Inflammatory macrophage treated with lipopolysaccharide for 4 hours (primary cell): ENCODE measurements around the gene ACSL3.
"Not testable (repeated sequence)": the region's sequence is repeated elsewhere in the genome, so short reads cannot be mapped to it uniquely, and the experiment has no call there.

Experiments
- DNase-seq: peaks from one replicate; pipeline ENCODE4 v3.0.0-alpha.2; 2020

The ACSL3 gene

DNA sequence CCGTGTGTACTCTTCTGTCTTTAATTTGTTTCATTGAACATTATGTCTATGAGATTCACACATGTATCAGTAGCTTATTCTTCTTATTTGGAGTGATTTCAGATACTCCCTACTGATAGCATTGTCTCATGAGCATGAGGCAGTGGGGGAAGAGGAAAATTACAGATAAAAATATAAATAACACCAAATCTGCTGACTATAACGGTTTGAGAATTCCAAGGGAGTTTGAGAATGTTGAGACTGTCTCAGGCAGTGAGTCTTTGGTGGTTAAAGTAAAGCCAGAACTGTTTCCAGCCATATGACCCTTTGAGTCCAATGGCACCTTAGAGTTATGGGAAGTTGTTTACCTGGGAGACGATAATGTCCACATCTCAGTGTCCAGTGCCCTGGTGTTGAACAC lies 118.6 kb downstream of the ACSL3 start:
- no peak for DNase-seq

DNA sequence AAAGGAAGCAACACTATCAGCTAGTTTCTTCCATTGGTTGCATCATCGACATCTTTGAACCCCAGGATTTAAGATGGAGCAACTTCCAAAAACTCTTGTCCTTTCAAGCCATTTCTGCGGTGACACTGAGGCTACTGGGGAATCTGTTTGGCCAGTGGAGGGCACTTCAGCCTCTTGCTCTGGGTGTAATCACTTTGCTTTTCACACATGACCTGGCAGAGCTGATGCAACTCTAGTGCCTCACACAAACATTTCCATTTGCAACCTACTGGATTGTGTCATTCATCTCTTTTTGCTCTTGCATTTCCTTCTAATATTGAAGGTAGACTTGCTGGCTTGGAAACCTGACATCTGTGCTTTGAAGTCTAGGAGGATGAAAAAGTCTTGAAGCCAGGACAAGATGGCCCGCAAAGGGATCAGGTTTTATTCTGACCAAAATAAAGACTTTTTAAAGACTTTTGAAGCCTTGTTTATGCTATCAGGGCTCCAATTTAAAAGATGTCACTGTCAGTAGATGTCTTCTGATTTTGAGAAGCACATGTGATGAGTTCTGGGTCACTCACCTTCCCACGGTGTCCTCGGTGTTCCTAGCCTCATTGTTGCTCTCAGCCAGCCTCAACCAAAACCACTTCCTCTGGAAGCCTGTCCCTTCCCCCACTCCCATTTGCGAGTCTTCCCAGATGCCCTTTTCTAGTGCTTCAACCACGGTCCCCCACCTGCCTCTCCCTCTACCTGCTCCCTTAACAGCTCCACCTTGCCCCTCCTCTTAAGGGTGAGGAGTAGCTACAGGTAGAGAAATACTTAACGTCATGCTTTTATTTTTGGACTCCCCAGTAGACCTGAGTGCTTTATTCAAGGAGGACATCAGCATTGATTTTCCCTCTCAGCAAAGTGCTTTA lies 121.4 kb downstream of the ACSL3 start:
- DNase-seq, result peak; percentile 77

DNA sequence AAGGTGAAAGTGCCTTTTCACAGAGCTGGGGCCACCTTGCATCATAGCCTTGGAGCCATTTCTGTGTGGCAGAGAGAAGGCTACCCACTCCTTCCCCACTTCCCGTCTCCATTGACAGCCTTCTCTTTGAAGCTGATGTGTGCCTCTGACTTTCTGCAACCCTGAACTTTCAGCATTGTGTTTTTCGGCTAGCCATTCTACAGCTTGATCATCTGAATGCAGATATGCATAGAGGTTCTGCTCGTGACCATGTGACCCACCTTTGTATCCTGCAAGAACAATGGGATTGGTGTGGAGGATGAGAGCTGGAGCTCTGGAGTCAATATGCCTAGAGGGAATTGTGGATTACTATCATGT lies 122.1 kb downstream of the ACSL3 start:
- no peak for DNase-seq

DNA sequence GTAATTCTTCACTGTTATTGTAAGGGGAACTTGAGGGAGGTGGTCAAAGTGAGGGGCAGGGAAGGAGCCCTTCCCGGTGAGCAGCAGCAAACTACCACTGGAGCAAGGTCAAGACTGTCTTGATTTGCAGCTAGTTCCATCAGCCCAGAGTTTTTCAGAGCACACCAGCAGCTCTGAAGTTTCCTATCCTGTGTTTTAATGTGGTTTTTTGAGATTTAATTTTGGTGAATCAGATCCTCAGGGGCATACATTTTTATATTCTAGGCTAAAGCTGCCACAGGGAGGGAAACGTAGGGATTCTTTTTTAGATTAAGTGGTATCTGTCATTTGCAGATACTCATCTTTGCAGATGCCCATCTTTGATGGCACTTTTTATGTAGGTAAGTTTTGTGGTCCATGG lies 124.1 kb downstream of the ACSL3 start:
- no peak for DNase-seq

DNA sequence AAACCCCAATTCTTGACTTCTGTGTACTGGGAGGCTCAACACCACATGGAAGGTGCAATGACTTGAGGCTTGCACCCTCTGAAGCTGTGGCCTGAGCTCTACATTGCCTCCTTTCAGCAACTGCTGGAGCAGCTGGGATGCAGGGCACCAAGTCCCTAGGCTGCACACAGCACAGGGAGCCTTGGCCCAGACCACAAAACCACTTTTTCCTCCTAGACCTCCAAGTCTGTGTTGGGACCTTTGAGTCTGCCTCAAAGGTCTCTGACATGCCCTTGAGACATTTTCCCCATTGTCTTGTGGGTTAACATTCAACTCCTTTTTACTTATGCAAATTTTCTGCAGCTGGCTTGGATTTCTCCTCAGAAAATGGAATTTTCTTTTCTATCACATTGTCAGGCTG lies 128.6 kb downstream of the ACSL3 start:
- no peak for DNase-seq

DNA sequence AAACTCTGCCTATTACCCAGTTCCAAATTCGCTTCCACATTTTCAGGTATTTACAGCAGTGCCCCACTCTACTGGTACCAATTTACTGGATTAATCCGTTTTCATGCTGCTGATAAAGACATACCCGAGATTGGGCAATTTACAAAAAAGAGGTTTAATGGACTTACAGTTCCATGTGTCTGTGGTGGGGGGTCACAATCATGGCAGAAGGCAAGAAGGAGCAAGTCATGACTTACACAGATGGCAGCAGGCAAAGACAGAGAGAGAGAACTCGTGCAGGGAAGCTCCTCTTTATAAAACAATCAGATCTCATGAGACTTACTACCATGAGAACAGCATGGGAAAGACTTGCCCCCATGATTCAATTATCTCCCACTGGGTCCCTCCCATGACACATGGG lies 129.4 kb downstream of the ACSL3 start:
- DNase-seq, result not testable (repeated sequence)

DNA sequence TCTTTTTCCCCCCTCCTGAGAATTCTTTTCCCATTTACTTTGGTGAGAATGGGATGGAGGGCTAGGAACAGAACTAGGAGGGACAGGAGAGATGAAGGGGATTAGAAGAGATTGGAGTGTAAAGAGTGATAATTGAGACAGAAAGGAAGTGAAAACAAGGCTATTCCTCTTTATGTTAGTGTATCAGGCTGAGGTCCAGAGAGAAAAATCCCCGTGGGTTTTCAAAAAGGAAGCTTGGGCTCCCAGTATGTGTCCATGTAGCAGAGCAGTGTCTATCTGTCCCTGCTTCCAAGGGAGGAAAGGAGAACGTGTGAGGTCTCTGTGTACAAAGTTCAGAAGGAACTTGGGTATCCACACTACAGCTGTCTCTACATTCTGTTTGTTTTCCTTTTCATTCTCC lies 131.3 kb downstream of the ACSL3 start:
- DNase-seq, result peak; percentile 77
